GM19238 (cell line): ENCODE results near the gene TRAM2.
"Not testable (repeated sequence)": the region's sequence is repeated elsewhere in the genome, so short reads cannot be mapped to it uniquely, and the experiment has no call there.

Experiments
- DNase-seq: peaks from one replicate; pipeline ENCODE4 v3.0.0; 2011; ENCODE audit warnings: low spot score; ENCODE audit not compliant: insufficient read length

The TRAM2 gene

DNA sequence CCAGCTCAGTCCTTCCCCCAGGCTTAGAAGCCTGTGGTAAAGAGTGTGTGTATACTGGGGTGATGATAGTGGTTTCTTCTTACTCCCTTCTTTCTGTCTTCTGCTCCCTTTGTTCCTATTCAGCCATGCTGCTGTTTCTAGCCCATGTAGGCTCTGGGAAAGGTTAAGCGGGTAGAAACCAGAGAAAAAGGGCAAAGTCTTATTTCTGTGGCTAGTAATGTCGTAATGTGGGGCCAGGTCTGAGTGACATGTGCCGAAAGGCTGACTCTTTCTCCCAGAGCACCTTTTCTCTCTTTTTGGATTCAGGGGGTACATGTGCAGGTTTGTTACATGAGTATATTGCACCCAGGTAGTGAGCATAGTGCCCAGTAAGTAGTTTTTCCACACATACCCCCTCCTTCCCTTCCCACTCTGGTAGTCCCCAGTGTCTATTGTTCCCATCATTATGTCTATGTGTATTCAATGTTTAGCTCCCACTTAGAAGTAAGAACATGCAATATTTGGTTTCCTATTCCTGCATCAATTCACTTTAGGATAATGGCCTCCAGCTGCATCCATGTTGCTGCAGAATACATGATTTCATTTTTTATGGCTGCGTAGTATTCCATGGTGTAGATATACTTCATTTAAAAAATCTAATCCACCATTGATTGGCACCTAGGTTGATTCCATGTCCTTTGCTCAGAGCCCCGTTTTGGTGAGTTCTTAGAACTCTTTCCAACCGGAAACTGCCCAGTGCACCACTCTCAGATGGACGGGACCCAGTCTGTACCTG is 82.4 kb downstream of the TRAM2 start:
- no peak for DNase-seq

DNA sequence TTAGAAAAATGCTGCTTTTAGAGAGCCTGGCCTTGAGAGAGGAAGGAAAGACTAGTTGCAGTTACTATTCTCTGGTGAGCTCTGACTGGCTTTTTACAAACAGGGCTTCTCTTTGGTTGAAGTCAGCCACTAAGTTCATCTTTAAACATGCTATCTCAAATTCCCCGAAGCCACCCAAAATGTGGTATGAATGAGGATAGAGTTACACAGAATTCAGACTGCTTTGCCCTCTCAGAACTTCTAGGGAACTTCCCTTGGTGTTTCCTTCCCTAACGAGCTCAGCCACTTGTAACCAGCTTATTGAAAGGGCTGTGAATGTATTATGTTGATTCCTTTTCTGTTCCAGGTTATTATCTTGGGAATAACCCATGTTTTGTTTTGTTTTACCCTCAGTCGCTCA is 83.2 kb downstream of the TRAM2 start:
- no peak for DNase-seq

DNA sequence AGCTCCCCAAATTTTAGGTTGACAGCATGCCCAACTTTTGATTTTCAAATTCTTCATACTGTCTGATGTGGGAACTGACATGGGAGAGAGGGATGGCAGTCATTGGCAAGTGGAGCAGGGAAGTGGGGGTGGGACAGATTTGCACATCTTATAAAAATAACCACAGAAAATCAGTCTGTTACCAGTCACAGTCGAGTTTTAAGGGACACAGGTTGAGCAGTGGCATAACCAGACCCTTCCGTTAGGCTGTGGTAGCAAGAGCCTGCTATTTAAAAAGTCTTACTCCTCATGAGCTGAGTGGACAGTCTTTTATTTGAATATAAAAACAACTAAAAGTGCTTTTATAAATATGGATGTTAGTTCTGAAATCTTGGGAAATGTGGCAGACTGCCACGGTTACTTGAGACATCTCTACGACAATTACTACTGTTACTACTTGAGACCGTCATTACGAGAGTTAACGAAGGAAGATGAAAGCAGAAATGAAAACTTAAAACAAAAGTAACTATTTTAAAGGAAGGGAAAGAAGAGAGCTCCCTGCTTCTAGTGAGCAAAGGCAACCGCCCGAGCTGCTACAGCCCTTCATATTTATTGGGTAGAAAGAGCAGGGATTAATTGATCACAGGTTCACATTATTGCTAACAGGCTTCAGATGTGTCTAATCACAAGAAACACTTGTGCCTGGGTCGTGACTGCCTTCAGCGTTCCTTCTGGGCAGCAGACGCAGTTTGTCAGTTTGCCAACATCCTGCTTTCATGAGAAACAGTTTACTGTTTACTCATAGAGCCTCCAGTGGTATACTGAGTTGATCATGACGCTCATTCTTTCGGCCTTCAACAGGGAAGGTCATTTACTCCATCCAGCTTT is 85.4 kb downstream of the TRAM2 start:
- no peak for DNase-seq

DNA sequence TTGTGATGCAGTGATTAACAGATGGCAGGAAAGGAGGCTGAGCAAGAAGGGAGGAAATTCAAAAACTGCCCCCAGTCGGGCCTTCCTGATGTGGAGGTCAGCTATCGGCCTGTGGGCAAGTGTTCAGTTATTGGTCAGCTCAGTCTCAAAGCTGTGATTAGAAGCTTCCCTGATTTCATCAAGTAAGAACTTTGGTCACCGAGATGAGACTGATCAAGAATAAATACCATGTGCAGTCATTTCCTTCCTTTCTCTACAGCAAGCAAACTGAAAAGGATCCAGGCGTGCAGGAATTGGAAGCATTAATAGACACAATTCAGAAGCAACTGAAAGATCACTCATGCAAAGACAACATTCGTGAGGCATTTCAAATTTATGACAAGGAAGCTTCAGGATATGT is 87.0 kb downstream of the TRAM2 start:
- DNase-seq, result no peak

DNA sequence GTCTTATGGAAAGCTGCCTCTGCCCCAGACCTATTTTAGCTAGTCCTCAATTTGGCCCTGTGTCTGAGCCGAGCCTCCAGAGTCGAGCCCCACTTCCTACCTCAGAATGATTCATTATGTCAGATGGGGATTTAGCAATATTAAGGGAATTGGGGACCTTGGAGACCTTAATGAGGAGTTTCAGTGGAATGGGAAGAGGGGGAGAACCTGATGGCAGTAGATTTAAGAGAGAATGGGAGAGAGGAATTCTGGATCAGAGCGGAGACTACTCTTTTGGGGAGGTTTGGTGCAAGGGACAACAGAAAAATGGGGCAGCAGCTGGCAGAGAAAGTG is 93.2 kb downstream of the TRAM2 start:
- DNase-seq, result no peak

DNA sequence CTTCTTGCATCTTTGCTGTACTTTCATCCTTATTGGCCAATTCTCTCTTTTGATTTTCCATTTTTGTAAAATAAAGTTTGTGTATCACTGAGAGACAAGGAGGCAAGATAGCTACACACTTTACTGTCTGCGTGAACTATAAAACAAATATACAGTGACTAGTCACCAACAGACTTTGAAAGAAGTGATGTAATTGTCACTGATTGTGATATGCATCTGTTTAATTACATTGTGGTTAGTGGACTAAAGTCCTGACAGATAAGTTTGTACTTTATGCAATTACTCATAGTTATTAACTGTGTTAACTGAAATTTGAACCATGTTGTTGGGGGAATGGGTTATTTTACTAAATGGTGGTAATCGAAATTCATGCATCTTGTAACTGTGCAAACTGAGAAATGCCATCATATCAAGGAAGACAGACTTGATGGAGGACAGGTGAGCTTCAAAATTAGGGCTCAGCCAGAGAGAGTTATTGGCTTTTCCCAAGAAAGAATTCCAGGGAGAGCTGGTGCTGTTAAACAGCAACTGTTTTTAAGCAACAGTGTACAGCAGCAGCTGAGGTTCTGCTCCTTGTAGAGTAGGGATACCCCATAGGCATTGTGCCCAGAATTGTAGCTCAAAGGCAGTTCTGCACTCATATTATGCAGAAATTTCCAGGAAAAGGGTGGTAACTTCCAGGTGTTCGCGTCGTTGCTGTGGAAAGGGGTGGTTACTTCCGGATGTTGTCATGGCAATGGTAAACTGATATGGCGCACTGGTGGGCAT is 93.8 kb downstream of the TRAM2 start:
- DNase-seq, result no peak

DNA sequence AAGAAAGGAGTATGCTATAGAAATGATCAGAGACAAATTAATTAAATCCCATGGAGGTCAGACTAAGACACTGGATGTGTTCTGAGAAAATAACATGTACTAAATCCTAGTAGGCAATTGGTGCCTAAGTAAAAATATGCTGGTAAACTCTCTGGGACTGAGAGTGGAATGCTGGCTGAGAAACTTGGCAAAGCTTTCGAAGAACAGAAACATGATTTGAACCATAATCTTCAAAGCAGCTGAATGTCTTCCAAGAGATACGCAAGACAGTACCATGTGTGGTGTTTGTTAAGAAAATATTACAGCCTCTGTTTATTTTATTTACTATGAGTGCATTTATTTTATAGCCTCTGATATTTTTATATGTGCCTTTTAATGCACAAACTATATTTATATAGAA is 101.6 kb downstream of the TRAM2 start:
- no peak for DNase-seq

DNA sequence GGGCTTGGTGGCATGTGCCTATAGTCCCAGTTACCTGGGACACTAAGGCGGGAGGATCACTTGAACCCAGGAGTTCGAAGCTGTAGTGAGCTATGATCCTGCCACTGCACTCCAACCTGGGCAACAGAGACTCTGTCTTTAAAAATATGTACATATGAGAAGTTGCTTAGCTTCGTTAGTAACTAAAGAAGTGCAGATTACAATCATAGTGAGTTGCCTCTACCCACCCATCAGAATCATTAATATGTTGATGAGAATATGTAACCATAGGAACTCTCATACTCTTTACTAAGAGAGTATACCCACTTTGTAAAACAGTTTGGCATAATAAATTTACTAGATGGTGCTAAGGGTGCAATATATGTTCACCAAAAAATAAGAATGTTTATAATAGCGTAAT is 102.7 kb downstream of the TRAM2 start:
- DNase-seq, result no peak

DNA sequence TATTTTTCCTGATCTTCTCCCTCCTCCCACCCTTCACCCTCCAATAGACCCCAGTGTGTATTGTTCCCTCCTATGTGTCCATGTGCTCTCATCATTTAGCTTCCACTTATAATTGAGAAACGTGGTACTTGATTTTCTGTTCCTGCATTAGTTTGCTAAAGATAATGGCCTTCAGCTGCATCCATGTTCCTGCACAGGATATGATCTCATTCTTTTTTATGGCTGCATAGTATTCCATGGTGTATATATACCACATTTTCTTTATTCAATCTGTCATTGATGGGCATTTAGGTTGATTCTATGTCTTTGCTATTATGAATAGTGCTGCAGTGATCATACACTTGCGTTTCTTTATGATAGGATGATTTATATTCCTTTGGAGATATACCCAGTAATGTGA is 115.7 kb downstream of the TRAM2 start:
- not testable (repeated sequence) for DNase-seq

DNA sequence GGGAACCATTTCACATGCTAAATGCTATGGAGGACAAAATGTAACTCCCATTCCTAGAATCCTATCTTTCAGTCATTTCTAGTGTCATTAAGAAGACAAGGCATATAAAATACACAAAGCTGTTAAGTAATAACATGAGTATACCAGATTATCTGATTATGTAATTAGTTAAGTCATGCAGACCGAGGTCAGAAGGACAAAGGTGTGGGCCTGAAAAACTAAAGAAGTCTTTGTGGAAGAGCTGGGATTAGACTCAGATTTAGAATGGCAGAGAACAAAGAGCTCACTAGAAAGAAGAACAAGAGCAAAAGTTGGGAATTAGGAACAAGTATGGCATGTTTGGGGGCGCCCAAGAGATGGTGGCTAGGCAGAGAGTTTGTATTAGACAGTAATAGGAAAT is 119.8 kb downstream of the TRAM2 start:
- no peak for DNase-seq

DNA sequence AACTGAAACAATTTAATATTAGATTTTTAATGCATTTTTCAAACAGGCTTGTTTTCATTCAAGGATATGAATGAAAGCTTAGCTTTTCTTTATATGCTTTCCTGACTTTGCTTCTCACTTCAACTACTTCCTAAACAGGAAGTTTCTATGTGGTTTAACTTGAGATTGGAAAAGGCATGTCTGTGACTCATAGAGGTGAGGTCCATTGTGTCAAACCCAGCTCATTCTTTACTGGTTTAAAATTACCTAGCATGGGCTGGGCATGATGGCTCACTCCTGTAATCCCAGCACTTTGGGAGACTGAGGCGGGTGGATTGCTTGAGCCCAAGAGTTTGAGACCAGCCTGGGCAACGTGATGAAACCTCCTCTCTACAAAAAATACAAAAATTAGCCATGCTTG is 122.3 kb downstream of the TRAM2 start:
- no peak for DNase-seq
